ENCODE results near the gene KLRD1.
"Not testable (repeated sequence)": the region's sequence is repeated elsewhere in the genome, so short reads cannot be mapped to it uniquely, and the experiment has no call there.

The KLRD1 gene

DNA sequence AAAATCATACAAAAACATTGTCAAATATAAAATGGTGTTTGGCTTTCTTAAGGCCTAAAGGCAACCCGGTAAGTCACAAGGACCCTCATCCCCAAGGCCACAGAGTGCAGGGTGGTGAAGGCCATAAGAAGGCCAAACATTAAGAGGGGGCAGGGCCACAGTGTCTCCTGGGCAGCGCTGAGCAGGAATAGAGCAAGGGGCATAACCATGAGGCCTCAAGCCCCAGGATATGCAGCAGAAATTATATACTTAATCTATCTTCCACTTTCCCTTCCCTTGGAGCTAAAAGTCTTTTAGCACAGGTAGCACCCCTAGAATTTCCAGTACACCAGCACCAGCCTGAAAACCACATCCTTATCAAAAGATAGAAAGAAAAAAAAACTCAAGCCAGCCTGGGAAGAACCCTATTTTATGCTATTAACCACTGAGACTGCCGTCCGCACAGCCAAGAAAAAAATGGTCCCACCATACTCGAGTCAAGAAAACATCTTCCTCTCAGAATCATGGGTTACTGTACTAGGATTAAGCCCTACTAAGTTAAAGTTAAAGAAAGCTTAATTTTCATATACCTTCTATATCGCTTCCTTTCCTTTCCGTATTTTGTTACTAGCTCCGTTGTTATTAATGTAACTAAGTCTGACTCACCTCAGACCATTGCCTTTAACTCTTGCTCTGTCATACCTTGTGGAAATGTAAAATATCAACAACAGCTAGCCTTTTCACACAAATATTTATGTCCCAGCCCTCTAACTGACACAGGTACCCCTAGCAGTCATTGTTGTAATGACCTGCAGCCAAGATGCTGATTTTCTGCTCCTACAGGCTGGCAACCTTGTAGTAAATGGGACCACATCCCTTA is 62.1 kb downstream of the KLRD1 start:
- DNase-seq (ENCODE audit: low read depth) = no peak

GRCh38 chr12:10371893-10372535 is 64.3 kb downstream of the KLRD1 start:
- DNase-seq (ENCODE audit: low read depth) = not testable (repeated sequence)

DNA sequence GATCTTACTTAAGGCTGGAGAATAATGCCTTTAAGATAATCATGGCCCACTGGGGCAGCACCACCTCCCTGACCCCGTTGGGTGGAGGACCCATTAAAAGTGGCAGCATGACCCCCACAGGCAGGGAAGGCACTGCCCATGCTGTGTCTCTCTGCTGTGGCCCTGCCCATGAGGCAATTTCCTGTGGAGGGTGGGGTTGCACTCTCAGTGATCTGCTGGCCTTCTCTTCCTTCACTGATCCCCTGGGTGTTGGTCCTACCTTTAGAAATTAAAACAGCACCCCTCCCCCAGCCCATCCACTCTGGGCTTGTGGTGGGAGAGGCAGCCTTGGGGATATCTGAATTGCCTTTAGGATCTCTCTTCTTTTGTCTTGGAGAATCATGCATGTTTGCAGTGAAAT is 64.9 kb downstream of the KLRD1 start:
- DNase-seq (ENCODE audit: low read depth) = no peak

DNA sequence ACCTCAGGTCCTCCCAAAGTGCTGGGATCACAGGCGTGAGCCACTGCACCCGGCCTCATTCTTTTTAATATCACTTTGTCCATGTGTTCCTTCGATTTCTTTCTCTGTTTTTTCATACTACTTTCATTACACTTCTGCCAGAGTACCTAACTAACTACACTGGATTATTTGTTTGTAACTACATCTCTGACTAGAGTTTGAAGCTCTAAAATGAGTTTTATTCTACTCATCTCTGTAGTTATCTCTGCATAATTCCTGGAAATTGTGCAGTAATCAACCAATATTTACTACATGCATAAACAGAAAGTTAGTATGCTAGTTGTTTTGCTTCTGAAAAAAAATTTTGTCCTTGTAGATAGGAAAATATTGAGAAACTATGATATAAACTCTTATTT is 67.0 kb downstream of the KLRD1 start:
- DNase-seq (ENCODE audit: low read depth) = no peak

DNA sequence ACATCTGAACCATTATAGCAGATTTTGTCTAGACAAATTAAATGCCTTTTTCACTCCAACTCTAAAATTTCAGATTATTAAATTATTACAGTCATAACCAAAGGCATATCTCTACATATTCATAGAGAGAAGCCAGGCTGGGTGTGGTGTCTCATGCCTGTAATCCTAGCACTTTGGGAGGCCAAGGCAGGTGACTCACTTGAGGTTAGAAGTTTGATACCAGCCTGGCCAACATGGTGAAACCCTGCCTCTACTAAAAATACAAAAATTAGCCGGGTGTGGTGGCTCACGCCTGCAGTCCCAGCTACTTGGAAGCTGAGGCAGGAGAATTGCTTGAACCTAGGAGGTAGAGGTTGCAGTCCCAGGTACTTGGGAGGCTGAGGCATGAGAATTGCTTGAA is 71.1 kb downstream of the KLRD1 start:
- DNase-seq (ENCODE audit: low read depth) = not testable (repeated sequence)
